HG03064 (cell line): ENCODE data around the gene CILP2.

Experiments
- ATAC-seq: cut with Tn5 transposase; IDR thresholded peaks from one replicate; pipeline ENCODE4 v1.9.1; 2021; ENCODE audit warnings: low read depth; ENCODE audit not compliant: unreplicated experiment

Gene CILP2

GRCh38 chr19:19592690-19593089, 54.6 kb downstream of the CILP2 start:
- no peak for ATAC-seq

- ATAC-seq: no peak
Observed at GRCh38 chr19:19594381-19594780, 56.3 kb downstream of the CILP2 start.

- no peak for ATAC-seq
Observed at GRCh38 chr19:19595171-19595701, 57.2 kb downstream of the CILP2 start.
